NOMO-1 treated with DMSO at 0.1 percent for 48 hours (cell line): Measurements from ENCODE around the gene C12orf60.

Source experiments
- DNase-seq: peaks from one replicate; lab custom pipeline; 2025; ENCODE audit not compliant: unreplicated experiment; lab: John Stamatoyannopoulos, UW

The C12orf60 gene

DNA sequence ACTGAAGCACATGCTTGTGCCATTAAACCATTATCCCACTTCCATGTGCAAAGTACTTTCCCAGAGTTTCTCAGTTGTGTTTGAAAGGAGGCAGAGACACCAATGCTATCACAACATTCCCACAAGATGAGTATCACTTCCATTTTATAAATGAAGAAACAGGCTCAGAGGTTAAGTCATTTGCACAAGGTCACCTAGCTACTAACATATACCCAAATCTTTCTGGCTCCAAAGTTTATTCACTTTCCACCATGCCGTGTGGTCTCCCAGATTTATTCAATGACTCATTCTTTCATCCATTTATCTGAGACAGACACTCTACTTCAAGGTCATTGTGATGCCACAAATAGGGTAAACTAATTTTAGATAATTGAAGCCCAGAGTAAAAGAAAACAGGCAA is 30.5 kb downstream of the C12orf60 start:
- no peak for DNase-seq

GRCh38 chr12:14834509-14834908 is 31.0 kb downstream of the C12orf60 start:
- no peak for DNase-seq

GRCh38 chr12:14836336-14837210 is 33.1 kb downstream of the C12orf60 start:
- no peak for DNase-seq

GRCh38 chr12:14839262-14839661 is 35.8 kb downstream of the C12orf60 start:
- DNase-seq: no peak

- no peak for DNase-seq
Observed at GRCh38 chr12:14840616-14841015, 37.1 kb downstream of the C12orf60 start.

- no peak for DNase-seq
Observed at GRCh38 chr12:14841761-14842160, 38.3 kb downstream of the C12orf60 start.

GRCh38 chr12:14842315-14842714 is 38.8 kb downstream of the C12orf60 start:
- no peak for DNase-seq

- no peak for DNase-seq
Observed at GRCh38 chr12:14843425-14843887, 40.0 kb downstream of the C12orf60 start, which contains the start of gene ART4. Gene ART4, minus strand, starts transcription at chr12:14843526. Its CDS starts 413 bp downstream, at chr12:14843113.

DNA sequence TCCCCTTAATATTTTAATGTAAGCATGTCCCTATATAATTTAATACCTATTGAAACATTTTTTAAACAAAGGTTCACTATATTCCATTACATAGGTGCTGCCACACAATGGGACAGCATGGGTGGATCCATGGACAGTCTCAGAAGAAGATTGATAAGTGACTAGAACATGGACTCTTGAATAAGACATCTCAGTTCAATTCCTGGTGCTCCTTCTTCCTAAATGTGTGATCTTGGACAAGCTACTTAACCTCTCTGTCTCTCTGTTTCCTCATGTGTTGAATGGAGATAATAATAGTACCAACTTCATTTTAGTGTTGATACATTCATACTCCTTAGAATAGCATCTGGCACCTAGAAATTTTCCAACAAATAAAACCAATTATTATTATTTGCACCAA is 40.9 kb downstream of the C12orf60 start:
- no peak for DNase-seq

GRCh38 chr12:14845350-14845750 is 41.9 kb downstream of the C12orf60 start:
- peak; percentile 49 for DNase-seq

GRCh38 chr12:14846042-14846587 is 42.6 kb downstream of the C12orf60 start:
- peak; percentile 55 for DNase-seq

GRCh38 chr12:14846876-14847580 is 43.6 kb downstream of the C12orf60 start:
- DNase-seq: no peak

DNA sequence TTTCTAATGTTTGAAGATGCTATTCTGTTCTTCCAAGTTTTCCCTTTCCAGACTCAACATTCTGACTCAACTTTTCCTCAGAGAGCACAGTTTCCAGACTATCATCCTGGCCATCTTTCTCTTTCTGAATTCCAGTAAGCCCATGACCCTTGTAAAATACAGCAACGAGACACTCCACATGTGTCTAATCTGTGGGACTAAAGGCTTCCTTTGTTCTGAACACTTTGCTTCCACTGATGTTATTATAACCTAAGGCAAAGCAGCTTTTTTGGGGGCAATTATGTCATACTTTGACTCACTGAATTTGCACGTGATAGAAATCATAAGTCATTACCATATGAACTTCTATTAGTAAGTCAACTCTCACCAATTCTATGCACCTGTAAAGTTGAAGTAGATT is 46.2 kb downstream of the C12orf60 start:
- no peak for DNase-seq

DNA sequence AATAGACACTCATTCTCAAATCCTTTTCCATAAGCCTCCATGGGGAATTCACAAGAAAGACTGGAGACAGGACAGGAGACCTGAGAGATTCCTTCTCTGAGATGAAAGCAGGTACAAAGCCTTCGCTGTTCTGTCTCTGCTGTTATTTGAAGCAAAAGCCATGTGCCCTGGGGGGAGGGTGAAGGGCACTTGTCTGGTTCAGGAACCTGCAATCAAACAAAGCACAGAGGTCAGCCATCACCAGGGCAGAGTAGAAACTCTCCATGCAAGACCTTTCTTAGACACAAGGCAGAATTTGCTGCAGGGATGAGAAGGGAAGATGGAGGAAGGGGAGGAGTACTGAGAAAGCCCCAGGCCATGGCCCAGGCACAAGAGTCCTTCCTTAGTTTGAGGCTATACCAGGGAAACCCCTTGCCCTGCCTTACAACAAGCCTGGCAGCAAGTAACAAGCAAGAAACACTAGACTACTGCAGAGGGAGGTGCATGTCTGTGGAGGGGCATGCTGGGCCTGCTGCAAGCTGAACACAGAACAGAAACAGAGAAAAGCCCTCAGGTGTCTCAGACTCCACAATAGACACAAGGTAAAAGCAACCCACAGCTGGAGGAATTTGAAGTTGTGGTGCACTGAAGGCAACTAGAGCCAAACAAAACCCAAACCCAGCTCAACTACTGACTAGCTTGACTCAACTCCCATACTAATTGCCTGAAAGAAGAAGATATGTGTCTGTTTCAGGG is 47.6 kb downstream of the C12orf60 start:
- DNase-seq: no peak

GRCh38 chr12:14852880-14853279 is 49.4 kb downstream of the C12orf60 start:
- DNase-seq: no peak

DNA sequence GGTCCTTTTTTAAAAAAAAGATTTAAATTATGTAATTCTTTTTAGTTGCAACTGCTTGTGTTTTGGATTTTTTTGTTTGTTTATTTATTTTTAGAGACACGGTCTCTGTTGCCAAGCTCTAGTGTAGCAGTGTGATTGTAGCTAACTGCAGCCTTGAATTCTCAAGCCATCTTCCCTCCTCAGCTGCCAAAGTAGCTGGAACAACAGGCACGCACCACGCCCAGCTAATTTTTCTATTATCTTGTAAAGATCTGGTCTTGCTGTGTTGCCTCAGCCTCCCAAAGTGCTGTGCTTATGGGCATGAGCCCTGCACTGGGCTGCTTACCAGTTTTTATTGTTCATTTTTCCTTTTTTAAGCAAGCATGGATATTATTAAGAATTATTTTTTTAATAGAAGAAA is 50.5 kb downstream of the C12orf60 start:
- no peak for DNase-seq

- peak; percentile 45 for DNase-seq
Observed at GRCh38 chr12:14854586-14855183, 51.2 kb downstream of the C12orf60 start.

DNA sequence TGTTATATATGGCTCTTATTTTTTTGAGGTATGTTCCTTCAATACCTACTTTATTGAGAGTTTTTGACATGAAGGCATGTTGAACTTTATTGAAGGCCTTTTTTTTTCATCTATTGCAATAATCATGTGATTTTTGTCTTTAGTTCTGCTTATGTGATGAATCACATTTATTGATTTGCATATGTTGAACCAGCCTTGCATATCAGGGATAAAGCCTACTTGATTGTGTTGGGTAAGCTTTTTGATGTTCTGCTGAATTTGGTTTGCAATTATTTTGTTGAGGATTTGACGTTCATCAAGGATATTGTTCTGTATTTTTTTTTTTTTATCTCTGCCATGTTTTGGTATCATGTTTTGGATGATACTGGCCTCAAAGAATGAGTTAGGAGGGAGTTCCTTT is 55.0 kb downstream of the C12orf60 start:
- no peak for DNase-seq

DNA sequence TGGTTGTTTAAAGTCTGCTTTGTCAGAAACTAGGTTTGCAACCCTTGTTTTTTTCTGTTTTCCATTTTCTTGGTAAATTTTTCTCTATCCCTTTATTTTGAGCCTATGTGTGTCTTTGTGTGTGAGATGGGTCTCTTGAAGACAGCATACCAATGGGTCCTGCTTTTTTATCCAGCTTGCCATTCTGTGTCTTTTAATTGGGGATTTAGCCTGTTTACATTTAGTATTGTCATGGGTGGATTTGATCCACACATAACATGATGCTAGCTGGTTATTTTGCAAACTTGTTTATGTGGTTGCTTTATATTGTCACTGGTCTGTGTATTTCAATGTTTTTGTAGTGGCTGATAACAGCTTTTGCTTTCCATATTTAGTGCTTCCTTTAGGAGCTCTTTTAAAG is 57.0 kb downstream of the C12orf60 start:
- DNase-seq: no peak

GRCh38 chr12:14868916-14869506 is 65.5 kb downstream of the C12orf60 start:
- DNase-seq: no peak
